ENCODE data around the gene ADARB2.

Gene ADARB2

DNA sequence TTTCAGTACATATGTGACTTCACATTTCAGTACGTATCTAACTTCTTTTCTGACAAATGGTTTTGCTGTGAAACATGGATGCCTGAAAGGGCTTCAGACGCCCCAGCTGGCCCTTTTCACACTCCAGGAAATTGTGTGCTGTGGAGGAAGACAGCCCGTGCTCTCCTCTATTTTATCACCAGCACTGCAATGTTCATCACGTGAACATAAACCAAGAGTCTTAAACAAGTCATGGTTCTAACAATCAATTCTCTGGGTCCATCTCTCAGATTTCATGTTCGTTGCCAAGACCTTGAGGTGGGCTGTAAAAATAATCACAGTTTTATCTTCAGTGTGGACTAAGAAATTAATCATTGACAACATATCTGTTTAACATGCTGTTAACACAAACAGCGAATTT lies 539.9 kb downstream of the ADARB2 start:
- intact Hi-C loops (cut with DNase I) = no loop called here
- DNase-seq = peak in 5 of 10 donors; percentile 2 to 41 (median 15)

DNA sequence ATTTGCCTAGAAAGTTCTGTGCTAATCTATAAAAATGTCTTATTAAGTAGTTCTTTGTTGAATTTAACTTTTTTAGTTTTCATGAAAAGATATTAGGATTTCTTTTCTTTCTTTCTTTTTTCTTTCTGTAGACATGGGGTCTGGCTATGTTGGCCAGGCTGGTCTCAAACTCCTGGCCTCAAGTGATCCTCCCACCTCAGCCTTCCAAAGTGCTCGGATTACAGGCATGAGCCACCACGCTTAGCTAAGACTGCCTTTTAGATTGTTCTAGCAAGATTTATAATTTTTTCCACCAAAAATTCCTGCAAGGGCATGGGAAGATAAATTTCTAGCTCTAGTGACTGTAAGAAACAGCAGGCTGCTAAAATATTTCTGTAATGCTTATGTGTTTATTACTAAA lies 540.7 kb downstream of the ADARB2 start:
- DNase-seq = no peak
- intact Hi-C loops (cut with DNase I) = no loop called here

DNA sequence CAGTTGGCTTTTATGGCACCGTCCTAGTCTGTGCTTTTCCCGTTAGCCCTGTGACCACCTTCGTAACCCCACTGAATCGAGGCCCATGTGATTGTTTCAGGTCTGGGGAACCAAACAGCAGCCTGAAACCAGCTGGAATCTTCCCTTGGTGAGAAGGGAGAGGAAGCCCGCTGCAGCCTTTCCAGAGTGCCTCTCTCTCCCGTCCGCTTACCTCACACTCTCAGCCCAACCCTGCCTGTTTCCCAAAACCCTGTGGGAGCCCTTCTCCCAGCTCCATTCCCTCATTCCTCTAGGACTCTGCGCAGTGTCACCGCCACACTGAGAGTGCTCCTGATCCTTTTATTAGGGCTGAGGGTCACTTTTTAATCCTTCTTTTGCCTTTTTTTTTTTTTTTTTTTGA lies 541.5 kb downstream of the ADARB2 start:
- intact Hi-C loops (cut with DNase I) = no loop called here
- DNase-seq = peak in 2 of 10 donors; percentile 12 to 25

DNA sequence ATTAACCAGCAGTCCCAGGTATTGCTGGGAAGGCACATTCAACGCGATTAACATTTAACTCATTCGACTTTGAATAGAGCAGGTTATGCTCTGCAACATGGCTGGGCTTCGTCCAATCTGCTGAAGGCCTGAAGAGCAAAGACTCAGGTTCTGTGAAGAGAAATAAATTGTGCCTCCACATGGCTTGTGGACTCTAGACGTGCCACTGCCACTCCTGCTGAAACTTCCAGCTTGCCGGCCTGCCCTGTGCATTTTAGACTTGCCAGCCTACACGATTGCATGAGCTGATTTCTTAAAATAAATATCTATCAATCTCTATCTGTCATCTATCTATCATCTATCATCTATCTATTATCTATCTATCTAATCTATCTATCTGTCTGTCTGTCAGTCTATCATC lies 543.2 kb downstream of the ADARB2 start:
- DNase-seq = peak in 3 of 10 donors; percentile 12 to 53 (median 51)
- intact Hi-C loops (cut with DNase I) = no loop called here

DNA sequence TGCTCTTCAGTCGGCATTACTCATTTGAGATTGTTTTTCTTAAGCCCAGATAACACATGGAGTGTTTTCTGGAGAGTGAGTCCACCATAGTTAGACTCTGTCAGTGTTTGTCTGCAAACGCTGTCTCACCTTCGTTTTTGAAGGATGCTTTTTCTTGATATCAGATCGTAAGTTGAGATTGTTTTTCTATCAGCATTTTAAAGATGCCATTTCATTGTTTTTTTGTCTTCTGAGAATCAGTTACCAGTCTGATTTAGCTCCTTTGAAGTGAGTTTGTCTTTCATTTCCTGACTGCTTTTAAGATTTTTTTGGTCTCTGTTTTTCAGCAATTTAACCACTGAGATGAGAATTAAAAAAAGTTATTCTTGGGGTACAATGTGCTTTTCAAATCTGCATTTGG lies 543.8 kb downstream of the ADARB2 start:
- intact Hi-C loops (cut with DNase I) = no loop called here
- no peak for DNase-seq

DNA sequence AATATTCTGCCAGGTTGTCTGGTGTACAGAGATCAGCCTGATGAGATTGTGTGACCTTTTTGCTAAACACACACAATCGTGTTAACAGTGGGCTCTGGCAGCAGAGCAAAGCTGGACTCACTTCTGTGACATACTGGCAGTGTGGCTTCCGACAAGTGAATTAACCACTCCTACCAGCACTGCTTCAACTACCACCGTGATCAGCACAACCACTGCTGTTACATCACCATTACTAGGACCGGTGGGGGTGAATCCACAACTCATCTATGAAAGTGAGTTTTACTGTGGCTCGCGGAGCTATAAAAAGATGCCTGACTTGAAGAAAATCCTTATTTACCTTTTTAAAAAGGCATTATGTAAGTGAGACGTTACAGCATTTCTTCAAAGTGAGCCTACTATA lies 545.6 kb downstream of the ADARB2 start:
- DNase-seq = peak in 2 of 10 donors; percentile 3 to 4

DNA sequence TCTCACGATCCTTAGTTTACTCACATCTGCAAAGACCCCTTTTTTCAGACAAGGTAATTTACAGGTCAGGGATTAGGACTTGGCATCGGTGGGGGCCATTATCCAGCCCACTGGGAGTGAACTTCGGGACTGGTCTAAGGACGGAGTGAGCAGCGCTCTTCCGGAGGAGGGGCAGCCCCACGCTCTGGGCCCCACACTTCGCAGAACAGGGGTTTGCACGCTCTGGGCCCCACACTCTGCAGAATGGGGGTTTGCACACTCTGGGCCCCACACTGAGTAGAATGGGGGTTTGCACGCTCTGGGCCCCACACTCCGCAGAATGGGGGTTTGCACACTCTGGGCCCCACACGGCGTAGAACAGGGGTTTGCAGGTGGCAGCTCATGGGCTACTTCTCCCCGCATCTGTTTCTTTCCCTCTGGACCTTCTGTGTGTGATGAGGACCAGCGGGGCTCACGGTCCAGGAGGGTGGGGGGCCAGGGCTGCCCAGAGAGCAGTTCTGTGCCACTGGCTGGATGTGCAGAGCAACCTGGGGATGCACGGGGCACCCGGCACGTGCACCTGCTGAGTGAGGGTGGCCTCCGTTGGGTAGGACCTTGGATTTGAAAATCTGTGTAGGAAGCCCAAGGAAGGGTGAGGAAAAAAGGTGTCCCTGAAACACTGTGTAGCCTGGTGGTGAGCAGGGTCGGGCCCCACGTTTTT lies 546.4 kb downstream of the ADARB2 start:
- intact Hi-C loops (cut with DNase I) = no loop called here
- DNase-seq = peak in 4 of 10 donors; percentile 17 to 72 (median 52)

More for the DNA sequence above, 545.6 kb downstream of the ADARB2 start:
- intact Hi-C loops (cut with DNase I) = no loop called here

DNA sequence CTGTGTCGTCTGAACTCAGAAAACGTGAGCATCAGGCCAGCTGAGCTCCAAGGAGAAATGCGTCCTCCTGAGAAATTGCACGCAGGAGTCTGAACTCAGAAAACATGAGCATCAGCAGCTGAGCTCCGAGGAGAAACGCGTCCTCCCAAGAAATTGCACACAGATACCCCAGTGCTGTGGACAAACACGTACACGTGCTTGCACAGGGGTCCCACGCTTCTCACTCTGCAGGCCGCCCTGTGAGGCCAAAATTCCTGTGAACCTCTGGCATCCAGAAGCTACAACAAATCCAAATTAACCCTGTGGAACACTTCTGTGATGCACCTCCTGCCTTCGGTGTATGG lies 547.3 kb downstream of the ADARB2 start:
- intact Hi-C loops (cut with DNase I) = no loop called here
- DNase-seq = peak in 3 of 10 donors; percentile 31 to 73 (median 63)

DNA sequence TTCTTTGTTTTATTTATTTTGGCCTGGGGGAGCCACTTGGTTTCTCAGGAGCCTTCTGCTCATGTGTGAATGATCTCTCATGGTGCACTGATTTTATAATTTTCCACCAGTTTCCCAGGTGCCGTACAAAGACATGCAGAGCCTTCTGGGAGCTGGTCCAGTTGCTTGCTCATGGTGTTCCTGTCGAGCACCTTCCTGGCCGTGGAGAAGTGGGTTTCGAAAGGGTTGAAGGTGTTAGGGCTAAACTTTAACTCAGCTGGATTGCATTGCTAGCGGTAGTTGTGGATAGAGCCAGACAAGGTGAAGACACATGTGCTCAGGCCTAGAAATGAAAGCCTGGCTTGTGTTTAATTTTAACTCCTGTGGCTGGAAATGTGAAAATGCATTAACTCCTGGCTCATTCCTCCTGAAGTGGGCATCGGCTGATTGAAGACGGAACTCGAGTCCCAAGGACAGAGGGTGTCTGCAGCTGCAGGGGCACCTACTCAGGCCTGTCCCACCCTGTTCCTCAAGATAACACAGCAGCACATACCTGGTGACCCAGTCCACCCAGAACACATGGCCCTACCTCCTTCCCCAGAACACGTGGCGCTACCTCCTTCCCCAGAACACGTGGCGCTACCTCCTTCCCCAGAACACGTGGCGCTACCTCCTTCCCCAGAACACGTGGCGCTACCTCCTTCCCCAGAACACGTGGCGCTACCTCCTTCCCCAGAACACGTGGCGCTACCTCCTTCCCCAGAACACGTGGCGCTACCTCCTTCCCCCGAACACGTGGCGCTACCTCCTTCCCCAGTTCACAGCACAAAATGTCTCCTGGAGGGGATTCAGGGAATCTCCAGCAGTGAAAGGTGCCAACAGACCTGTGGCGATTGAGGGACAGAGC lies 547.9 kb downstream of the ADARB2 start:
- DNase-seq = peak in 6 of 10 donors; percentile 3 to 31 (median 14)
- intact Hi-C loops (cut with DNase I) = no loop called here

DNA sequence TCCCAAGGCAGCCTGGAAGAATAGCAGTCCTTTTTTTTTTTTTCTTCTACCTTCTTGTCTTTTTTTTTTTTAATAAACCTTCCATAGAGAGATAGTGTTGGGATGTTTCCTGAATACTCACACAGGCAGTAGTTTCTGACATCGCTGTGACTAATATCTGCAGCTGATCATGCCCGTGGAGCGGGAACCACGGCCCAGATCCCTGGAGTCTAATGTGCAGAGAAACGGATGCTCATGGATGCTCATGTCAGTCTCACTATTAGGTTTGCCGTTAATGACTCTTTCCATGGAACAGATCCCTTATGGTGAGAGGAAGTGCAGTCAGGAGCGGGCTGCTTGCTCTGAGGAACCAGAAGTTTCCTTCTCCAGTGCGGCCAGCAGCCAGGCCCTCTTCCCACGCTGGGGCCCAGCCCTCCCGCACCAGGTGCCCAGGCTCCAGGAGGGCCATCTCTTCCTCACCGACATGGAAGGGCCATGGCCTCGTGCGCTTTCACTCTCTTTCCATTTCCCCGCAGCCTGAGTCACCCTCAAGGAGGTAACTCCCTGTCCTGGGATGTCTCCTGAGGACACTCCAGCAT lies 548.7 kb downstream of the ADARB2 start:
- DNase-seq = peak in 5 of 10 donors; percentile 17 to 76 (median 55)
- intact Hi-C loops (cut with DNase I) = no loop called here

DNA sequence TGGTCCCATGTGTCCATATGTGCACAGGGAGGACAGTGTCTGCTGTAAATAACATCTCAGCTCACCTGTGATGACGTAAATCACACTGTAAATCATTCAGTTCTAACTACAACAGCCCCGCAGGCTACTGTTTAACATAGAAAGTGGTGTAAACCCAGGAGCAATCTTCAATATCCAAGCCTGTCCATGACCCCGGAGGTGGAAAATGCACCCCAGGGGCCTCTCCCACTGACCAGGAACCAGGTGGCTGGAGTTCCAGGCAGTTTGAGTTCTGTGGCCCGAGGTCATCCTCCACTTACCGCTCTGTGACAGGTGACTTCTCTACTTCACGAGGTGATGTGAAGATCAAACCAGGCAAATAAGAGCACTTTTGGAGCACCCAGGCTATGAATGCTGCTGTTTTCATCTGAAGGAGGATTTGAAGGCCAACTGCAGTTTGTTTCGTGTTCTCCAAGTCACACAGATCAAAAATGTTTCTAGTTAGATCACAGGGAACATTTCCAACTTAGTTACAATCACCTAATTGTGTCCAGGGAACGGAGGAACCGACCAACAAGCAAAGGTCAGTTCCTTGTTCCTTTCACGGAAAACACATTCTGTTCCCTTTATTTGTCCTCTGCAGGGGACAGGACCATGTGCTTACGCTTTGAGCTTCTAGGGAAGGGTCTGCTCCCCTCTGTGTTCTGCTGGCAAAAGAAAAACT lies 549.3 kb downstream of the ADARB2 start:
- DNase-seq = peak in 4 of 10 donors; percentile 27 to 70 (median 58)
- intact Hi-C loops (cut with DNase I) = no loop called here

DNA sequence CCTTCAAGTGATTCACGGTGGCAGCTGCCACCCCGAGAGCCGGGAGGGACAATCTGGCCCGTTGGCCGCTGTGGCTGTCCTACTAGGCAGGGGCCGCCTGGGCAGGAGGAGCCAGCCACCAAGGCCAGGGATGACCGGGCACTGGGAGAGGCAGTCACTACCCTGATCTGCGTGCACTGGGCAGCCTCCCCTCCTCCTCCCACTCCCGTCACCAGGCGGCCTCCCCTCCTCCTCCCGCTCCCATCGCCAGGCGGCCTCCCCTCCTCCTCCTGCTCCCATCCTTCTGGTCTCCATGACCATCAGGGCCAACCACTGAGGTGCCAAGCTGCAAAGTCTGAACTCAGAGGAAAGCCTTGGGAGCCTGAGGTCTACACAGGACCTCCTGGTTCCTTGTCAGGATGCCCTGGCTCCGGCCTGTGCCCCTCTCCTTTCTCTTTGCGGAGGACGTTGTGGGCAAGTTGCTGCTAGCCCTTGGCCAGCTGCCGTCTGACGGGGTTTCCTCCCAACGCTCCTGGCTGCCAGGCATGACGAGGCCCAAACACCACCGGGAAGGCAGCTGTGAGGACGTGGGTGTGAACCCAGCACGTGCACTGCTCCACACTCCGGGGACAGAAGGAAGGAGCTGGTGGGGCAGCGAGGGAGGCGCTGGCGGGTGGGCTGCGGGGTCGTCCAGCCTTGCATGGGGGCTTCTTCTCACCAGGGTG lies 550.0 kb downstream of the ADARB2 start:
- DNase-seq = peak; percentile 71 to 98 (median 82)

DNA sequence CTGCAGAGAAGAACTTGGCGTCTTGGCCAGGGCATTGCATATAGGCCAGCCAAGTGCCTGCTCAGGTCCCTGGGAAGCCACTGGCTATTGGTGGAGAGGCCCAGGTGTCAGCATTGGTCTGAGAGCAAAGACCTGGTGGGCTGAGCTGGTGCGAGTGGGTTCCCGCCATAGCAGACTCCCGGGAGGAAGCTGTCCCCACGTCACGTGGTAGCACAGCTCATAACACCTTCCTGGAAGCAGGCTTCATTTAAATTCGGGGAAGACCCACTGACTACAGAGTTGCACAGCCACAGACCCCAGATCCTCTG lies 550.7 kb downstream of the ADARB2 start:
- intact Hi-C loops (cut with DNase I) = no loop called here
- DNase-seq = peak in 2 of 10 donors; percentile 60 to 78

More for the DNA sequence above, 550.0 kb downstream of the ADARB2 start:
- intact Hi-C loops (cut with DNase I) = no loop called here

DNA sequence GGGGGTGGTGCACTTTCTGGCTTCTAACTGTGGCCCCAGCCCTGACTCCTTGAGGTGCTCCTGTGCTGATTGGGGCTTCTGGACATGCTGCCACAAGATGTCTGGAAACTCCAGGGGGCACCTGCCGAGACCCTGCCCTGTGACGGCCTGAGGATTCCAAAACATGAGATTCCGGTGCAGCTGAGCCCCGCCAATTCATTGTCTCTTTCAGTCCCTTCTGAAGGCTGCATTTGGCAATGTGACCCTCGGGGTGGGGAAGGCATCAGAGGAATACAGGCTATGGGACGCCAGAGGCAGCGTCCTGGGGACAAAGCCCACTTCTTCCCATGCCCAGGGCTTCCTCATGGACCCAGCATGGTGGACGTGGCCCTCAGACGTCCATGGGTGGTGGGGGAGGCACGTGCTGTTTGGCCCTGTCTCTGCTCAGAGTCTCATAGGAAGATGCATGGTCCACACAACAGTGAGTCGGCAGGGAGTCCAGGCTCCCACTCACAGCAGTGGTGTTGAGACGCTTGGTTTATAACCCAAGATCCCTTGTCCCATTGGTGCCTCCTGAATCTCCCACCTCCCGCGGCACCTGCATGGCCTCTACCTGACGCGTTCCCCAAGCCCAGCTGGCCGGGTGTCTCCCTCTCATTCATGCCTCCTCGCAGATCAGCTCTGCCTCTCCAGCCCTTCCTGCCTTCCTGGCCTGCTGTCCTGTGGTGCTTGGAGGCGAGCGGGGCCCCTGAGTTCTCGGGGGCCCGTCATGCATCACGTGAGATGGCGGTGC lies 551.2 kb downstream of the ADARB2 start:
- peak in 7 of 10 donors; percentile 6 to 68 (median 14) for DNase-seq
- intact Hi-C loops (cut with DNase I) = no loop called here

DNA sequence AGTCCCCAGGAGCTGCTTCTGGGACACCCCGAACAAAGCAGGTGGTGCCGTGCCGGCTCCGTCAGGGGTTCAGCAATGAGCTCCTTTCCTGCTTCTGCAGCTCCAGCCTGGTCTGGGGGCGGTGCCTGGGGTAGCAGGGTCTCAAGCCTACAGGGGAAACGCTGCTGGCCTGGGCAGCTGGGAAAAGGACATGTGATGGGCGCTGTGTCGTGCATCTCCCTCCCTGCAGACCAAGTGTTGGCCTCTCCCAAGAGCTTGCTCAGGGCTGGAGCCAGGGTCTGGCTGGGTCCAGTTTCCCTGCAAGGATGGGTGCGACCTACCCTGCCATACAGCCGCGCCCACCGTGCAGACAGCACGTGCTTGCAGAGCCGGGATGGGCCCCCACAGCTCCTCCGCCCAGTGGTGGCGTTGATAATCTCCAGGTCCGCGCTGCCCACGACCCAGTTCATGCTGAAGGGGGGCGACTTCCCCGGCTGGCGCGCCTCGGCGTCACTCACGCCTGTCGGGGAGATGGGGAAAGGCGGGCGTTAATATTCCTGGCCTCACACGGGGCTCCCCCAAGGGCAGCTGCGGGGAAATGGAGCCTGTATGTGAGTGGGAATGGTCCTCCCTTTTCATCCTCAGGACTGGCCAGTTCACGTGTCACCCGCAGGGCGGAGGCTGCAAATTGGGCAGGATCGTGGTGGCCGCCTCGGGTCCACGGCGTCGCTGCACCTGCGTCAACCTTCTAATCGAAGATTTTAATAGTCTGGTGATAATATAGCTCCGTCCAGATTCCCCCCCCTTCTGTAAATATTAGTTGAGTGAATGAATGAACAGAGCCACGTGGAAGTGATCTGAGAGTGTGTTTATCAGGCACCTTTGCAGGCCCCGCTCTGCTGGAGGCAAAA lies 552.5 kb downstream of the ADARB2 start:
- intact Hi-C loops (cut with DNase I) = no loop called here

DNA sequence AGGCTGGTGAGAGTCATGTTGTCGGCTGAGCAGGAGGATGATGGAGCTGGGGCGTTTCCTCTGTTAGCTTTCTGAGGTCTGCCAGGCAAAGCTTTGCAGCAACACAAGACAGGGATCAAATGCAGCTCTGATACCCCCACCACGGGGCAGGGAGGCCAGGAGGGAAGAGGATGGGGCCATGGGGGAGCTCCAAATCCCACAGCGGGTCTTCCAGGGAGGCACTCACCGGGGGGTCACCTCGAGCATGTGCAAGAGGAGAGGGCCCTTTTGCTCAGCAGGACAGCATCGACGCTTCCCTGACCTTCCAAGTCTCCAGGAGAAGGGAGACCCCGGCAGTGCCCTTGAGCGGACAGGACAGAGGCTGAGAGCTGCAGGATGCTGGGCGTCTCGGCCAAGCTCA lies 553.6 kb downstream of the ADARB2 start:
- DNase-seq = peak in 5 of 10 donors; percentile 7 to 76 (median 61)
- intact Hi-C loops (cut with DNase I) = no loop called here

More for the DNA sequence above, 552.5 kb downstream of the ADARB2 start:
- DNase-seq = peak in 5 of 10 donors; percentile 6 to 84 (median 69)

DNA sequence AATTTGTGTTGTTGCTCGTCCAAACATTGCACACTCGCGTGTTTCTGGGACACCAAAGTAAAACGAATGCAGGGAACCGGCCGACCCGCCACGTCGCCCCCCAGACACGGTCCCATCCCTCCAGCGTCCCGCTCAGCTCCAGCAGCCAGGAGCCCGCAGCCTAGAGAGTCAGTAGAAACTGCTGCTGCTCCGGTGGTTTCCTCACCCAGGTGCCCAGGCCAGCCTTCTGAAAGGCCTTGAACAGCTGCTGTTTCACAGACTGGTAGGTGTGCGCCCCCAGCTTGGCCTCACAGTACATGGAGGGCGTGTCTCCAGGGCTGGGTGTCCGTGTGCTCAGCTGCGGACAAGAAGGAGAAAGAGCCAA lies 554.3 kb downstream of the ADARB2 start:
- intact Hi-C loops (cut with DNase I) = no loop called here
- peak in 3 of 10 donors; percentile 2 to 81 (median 78) for DNase-seq

All from posterior cingulate gyrus (tissue), 11 donors.